GM23338 (cell line): ENCODE data around the gene PRUNE2. TPM values are rescaled to one million over a fixed set of nuclear protein-coding genes. Genes with fewer than 3 reads are reported as not detected.

Experiments used
- ATAC-seq: fragments of 200-7000 bp; cut with Tn5 transposase; 3 replicates; pipeline ENCODE4 v1.9.1; 2020
- DNase-seq: peaks from one replicate; pipeline ENCODE4 v3.0.0-alpha.2; 2015; ENCODE audit warnings: low spot score
- H2AFZ ChIP-seq: fragments of 200-600 bp; sonication (generic); 2 replicates; pipeline ENCODE4 v1.8.0; 2016; ENCODE audit warnings: antibody characterized with exemption, mild to moderate bottlenecking, moderate library complexity
- H3F3A ChIP-seq: fragments of 200-600 bp; sonication (generic); replicated peaks from 2 replicates; pipeline ENCODE4 v1.8.0; 2017; ENCODE audit warnings: antibody characterized with exemption, mixed run types, low read depth
- H3K27ac ChIP-seq: fragments of 200-600 bp; sonication (generic); 2 replicates; pipeline ENCODE4 v1.6.1; 2016; ENCODE audit warnings: low read depth
- H3K27me3 ChIP-seq: fragments of 200-600 bp; sonication (generic); 2 replicates; pipeline ENCODE4 v1.8.0; 2016; ENCODE audit warnings: mild to moderate bottlenecking, mixed run types, moderate library complexity; ENCODE audit not compliant: insufficient read depth
- H3K36me3 ChIP-seq: fragments of 200-600 bp; sonication (generic); 2 replicates; pipeline ENCODE4 v1.8.0; 2016; ENCODE audit warnings: mild to moderate bottlenecking; ENCODE audit not compliant: insufficient read depth
- H3K4me1 ChIP-seq: fragments of 200-600 bp; sonication (generic); 2 replicates; pipeline ENCODE4 v1.8.0; 2016; ENCODE audit warnings: mild to moderate bottlenecking, moderate library complexity; ENCODE audit not compliant: insufficient read depth
- H3K4me2 ChIP-seq: fragments of 200-600 bp; sonication (generic); 2 replicates; pipeline ENCODE4 v1.7.1; 2017; ENCODE audit warnings: mixed run types
- H3K4me3 ChIP-seq: fragments of 200-600 bp; sonication (generic); 2 replicates; pipeline ENCODE4 v1.6.1; 2016; ENCODE audit warnings: mixed run types
- H3K79me2 ChIP-seq: fragments of 200-600 bp; sonication (generic); replicated peaks from 2 replicates; pipeline ENCODE4 v1.8.0; 2017; ENCODE audit warnings: mild to moderate bottlenecking; ENCODE audit not compliant: insufficient read depth
- H3K9me2 ChIP-seq: fragments of 200-600 bp; sonication (generic); 2 replicates; pipeline ENCODE4 v1.8.0; 2017; ENCODE audit not compliant: insufficient read depth
- H4K20me1 ChIP-seq: fragments of 200-600 bp; sonication (generic); replicated peaks from 2 replicates; pipeline ENCODE4 v1.8.0; 2017; ENCODE audit warnings: mild to moderate bottlenecking; ENCODE audit not compliant: insufficient read depth
- H3K27ac Mint-ChIP-seq: 2 replicates; pipeline ENCODE4 v1.8.0; 2020; ENCODE audit warnings: inconsistent platforms, mild to moderate bottlenecking, moderate library complexity, mixed read lengths
- H3K27me3 Mint-ChIP-seq: 3 replicates; pipeline ENCODE4 v1.8.0; 2022; ENCODE audit warnings: low read depth, mild to moderate bottlenecking, moderate library complexity, mixed read lengths, inconsistent platforms; ENCODE audit not compliant: insufficient read depth, poor library complexity
- H3K36me3 Mint-ChIP-seq: 3 replicates; pipeline ENCODE4 v1.8.0; 2021; ENCODE audit warnings: low read depth, mild to moderate bottlenecking, inconsistent platforms, moderate library complexity, mixed read lengths
- H3K4me1 Mint-ChIP-seq: 3 replicates; pipeline ENCODE4 v1.8.0; 2020; ENCODE audit warnings: mild to moderate bottlenecking, inconsistent platforms, mixed read lengths
- H3K4me3 Mint-ChIP-seq: 3 replicates; pipeline ENCODE4 v1.8.0; 2021; ENCODE audit warnings: moderate library complexity, mild to moderate bottlenecking, inconsistent platforms, mixed read lengths
- H3K9me3 Mint-ChIP-seq: 3 replicates; pipeline ENCODE4 v1.8.0; 2020; ENCODE audit warnings: moderate library complexity, mild to moderate bottlenecking, inconsistent platforms, mixed read lengths
- CREB1 ChIP-seq: fragments of 250-450 bp; sonication (Bioruptor Pico); IDR thresholded peaks from 2 replicates; pipeline ENCODE4 v1.5.0; 2020; ENCODE audit warnings: low read depth, mild to moderate bottlenecking, moderate library complexity
- EZH2 ChIP-seq: fragments of 200-600 bp; sonication (generic); IDR thresholded peaks from one replicate; pipeline ENCODE4 v1.8.0; 2017; ENCODE audit warnings: antibody characterized with exemption, mild to moderate bottlenecking, low read depth; ENCODE audit not compliant: unreplicated experiment
- EZH2phosphoT487 ChIP-seq: fragments of 200-600 bp; sonication (generic); IDR thresholded peaks from one replicate; pipeline ENCODE4 v1.8.1; 2018; ENCODE audit warnings: antibody characterized with exemption; ENCODE audit not compliant: unreplicated experiment
- JUNB ChIP-seq: IDR thresholded peaks from one replicate; pipeline ENCODE4 v1.6.1; 2016; ENCODE audit warnings: antibody characterized with exemption; ENCODE audit not compliant: unreplicated experiment
- NANOG ChIP-seq: IDR thresholded peaks from 2 replicates; pipeline ENCODE4 v1.6.1; 2016; ENCODE audit warnings: antibody characterized with exemption, borderline replicate concordance
- POLR2AphosphoS5 ChIP-seq: IDR thresholded peaks from 2 replicates; pipeline ENCODE4 v1.6.1; 2016; ENCODE audit warnings: antibody characterized with exemption, low read depth
- REST ChIP-seq: IDR thresholded peaks from one replicate; pipeline ENCODE4 v1.6.1; 2018; ENCODE audit warnings: antibody characterized with exemption; ENCODE audit not compliant: unreplicated experiment
- STAT1 ChIP-seq: IDR thresholded peaks from one replicate; pipeline ENCODE4 v1.6.1; 2016; ENCODE audit warnings: antibody characterized with exemption; ENCODE audit not compliant: unreplicated experiment
- ZNF114 ChIP-seq: fragments of 250-450 bp; sonication (Bioruptor Pico); IDR thresholded peaks from 2 replicates; pipeline ENCODE4 v1.5.0; 2020; ENCODE audit warnings: mild to moderate bottlenecking, moderate library complexity
- ZNF331 ChIP-seq: fragments of 250-450 bp; sonication (Bioruptor Pico); IDR thresholded peaks from 2 replicates; pipeline ENCODE4 v1.5.0; 2020; ENCODE audit warnings: low read depth, mild to moderate bottlenecking, moderate library complexity
- ZNF462 ChIP-seq: fragments of 250-450 bp; sonication (Bioruptor Pico); IDR thresholded peaks from 2 replicates; pipeline ENCODE4 v1.5.0; 2020; ENCODE audit warnings: mild to moderate bottlenecking, moderate library complexity
- polyA plus RNA-seq: library from polyadenylated mRNA; unstranded; fragments of >200 nt; fragmentation: Nextera tagmentation; extraction: Ambion mirVana; gene quantifications from 2 replicates; pipeline ENCODE4 v1.2.1, GENCODE V29; 2016
- total RNA-seq: library from RNA; depleted of rRNA; stranded (reverse); fragments of >200 nt; shearing (Covaris generic); gene quantifications from 2 replicates; pipeline ENCODE4 v1.2.3, GENCODE V29; 2014
- TF ChIP-seq, protein P1 (sequence below), 2 experiments: fragments of 200-600 bp in 1 of 2; sonication (generic) in 1 of 2; conservative IDR thresholded peaks; 2 replicates each; pipeline versions ENCODE4 v1.5.1 to v1.6.1; 2016 to 2017; ENCODE audit warnings: antibody characterized with exemption in 2 of 2, low read depth in 2 of 2, mild to moderate bottlenecking in 2 of 2, moderate library complexity in 1 of 2
- TF ChIP-seq, protein P2 (sequence below): IDR thresholded peaks from 2 replicates; pipeline ENCODE4 v1.6.1; 2016; ENCODE audit warnings: antibody characterized with exemption

Gene PRUNE2
- total and polyA plus RNA-seq, 2 experiments from 2014 or later, result 10.6 to 26.5 TPM

GRCh38 chr9:76852026-76852425 is 53.9 kb downstream of the PRUNE2 start:
- no peak for DNase-seq
- Mint-ChIP-seq H3K4me1 (peaks cover 6% of the 10 kb centered on the region), H3K36me3 (no peaks in the 10 kb centered on the region)

More at GRCh38 chr9:76852026-76852425, 53.9 kb downstream of the PRUNE2 start:
- H2AFZ ChIP-seq, result no peak overlapping the region
- H3K27ac ChIP-seq, result no peak overlapping the region
- H3F3A ChIP-seq, result no peaks in the 10 kb centered on the region
- TF ChIP-seq, protein P1, sequence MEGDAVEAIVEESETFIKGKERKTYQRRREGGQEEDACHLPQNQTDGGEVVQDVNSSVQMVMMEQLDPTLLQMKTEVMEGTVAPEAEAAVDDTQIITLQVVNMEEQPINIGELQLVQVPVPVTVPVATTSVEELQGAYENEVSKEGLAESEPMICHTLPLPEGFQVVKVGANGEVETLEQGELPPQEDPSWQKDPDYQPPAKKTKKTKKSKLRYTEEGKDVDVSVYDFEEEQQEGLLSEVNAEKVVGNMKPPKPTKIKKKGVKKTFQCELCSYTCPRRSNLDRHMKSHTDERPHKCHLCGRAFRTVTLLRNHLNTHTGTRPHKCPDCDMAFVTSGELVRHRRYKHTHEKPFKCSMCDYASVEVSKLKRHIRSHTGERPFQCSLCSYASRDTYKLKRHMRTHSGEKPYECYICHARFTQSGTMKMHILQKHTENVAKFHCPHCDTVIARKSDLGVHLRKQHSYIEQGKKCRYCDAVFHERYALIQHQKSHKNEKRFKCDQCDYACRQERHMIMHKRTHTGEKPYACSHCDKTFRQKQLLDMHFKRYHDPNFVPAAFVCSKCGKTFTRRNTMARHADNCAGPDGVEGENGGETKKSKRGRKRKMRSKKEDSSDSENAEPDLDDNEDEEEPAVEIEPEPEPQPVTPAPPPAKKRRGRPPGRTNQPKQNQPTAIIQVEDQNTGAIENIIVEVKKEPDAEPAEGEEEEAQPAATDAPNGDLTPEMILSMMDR (conservative IDR thresholded peaks at IDR 0.05; ENCODE audit: low read depth in 2 of 2), result no peak
- TF ChIP-seq REST (no peak), ZNF114 (CRISPR knock-in tag) (no peak), EZH2 (no peak), CREB1 (CRISPR knock-in tag) (no peak), JUNB (no peak), ZNF331 (CRISPR knock-in tag) (no peak), NANOG (no peak), STAT1 (no peak), EZH2phosphoT487 (no peak), POLR2AphosphoS5 (no peak), ZNF462 (CRISPR knock-in tag) (no peak)
- TF ChIP-seq, protein P2, sequence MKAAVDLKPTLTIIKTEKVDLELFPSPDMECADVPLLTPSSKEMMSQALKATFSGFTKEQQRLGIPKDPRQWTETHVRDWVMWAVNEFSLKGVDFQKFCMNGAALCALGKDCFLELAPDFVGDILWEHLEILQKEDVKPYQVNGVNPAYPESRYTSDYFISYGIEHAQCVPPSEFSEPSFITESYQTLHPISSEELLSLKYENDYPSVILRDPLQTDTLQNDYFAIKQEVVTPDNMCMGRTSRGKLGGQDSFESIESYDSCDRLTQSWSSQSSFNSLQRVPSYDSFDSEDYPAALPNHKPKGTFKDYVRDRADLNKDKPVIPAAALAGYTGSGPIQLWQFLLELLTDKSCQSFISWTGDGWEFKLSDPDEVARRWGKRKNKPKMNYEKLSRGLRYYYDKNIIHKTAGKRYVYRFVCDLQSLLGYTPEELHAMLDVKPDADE, result no peak
- no peaks in the 10 kb centered on the region for H3K79me2 ChIP-seq
- no peak overlapping the region for H3K4me2 ChIP-seq
- H3K9me2 ChIP-seq, result no peaks in the 10 kb centered on the region
- H3K36me3 ChIP-seq, result no peaks in the 10 kb centered on the region
- H3K4me3 Mint-ChIP-seq, result no peak overlapping the region
- no peaks in the 10 kb centered on the region; the same call in 1 of the 2 replicates for H3K4me1 ChIP-seq
- no peaks in the 10 kb centered on the region for H3K9me3 Mint-ChIP-seq
- H3K27me3 ChIP-seq, result no peaks in the 10 kb centered on the region
- H3K27ac Mint-ChIP-seq, result no peak overlapping the region
- H3K27me3 Mint-ChIP-seq, result no peaks in the 10 kb centered on the region
- no peaks in the 10 kb centered on the region for H4K20me1 ChIP-seq
- no peak overlapping the region for H3K4me3 ChIP-seq
- no peak for ATAC-seq
